H9 (cell line): ENCODE results near the gene THRB. TPM values are rescaled to one million over a fixed set of nuclear protein-coding genes. Genes with fewer than 3 reads are reported as not detected.
"Not testable (repeated sequence)": the region's sequence is repeated elsewhere in the genome, so short reads cannot be mapped to it uniquely, and the experiment has no call there.

ENCODE experiments used
- DNase-seq: peaks from one replicate; pipeline ENCODE4 v3.0.0-alpha.2; 2017
- H2AFZ ChIP-seq: one replicate; pipeline ENCODE4 v1.6.1; 2013; ENCODE audit warnings: mild to moderate bottlenecking, low read length, control low read depth, moderate library complexity
- H2AK5ac ChIP-seq: 2 replicates; pipeline ENCODE4 v1.6.1; 2013; ENCODE audit warnings: low read length, control low read depth, mixed read lengths; ENCODE audit not compliant: insufficient read length
- H2BK120ac ChIP-seq: one replicate; pipeline ENCODE4 v1.6.1; 2013; ENCODE audit warnings: low read depth, mild to moderate bottlenecking, low read length, control low read depth, inconsistent platforms; ENCODE audit not compliant: poor library complexity, severe bottlenecking
- H2BK12ac ChIP-seq: 2 replicates; pipeline ENCODE4 v1.6.1; 2013; ENCODE audit warnings: low read length, control low read depth, mixed read lengths, low read depth; ENCODE audit not compliant: insufficient read length
- H2BK15ac ChIP-seq: 2 replicates; pipeline ENCODE4 v1.6.1; 2013; ENCODE audit warnings: low read depth, low read length, control low read depth
- H2BK20ac ChIP-seq: one replicate; pipeline ENCODE4 v1.6.1; 2013; ENCODE audit warnings: low read depth, mild to moderate bottlenecking, low read length, control low read depth, inconsistent platforms; ENCODE audit not compliant: poor library complexity, severe bottlenecking
- H2BK5ac ChIP-seq: 2 replicates; pipeline ENCODE4 v1.6.1; 2013; ENCODE audit warnings: low read length, control low read depth, mixed read lengths; ENCODE audit not compliant: insufficient read length
- H3K14ac ChIP-seq: 2 replicates; pipeline ENCODE4 v1.6.1; 2013; ENCODE audit warnings: low read length, control low read depth; ENCODE audit not compliant: insufficient read depth
- H3K18ac ChIP-seq: 2 replicates; pipeline ENCODE4 v1.6.1; 2013; ENCODE audit warnings: low read depth, mild to moderate bottlenecking, mixed read lengths, low read length, control low read depth; ENCODE audit not compliant: insufficient read length
- H3K23ac ChIP-seq: 2 replicates; pipeline ENCODE4 v1.6.1; 2013; ENCODE audit warnings: low read length, control low read depth, mixed read lengths, low read depth; ENCODE audit not compliant: insufficient read length
- H3K23me2 ChIP-seq: 2 replicates; pipeline ENCODE4 v1.6.1; 2013; ENCODE audit warnings: low read depth, mild to moderate bottlenecking, mixed read lengths, low read length, control low read depth; ENCODE audit not compliant: insufficient read length, poor library complexity, severe bottlenecking
- H3K27ac ChIP-seq: 2 replicates; pipeline ENCODE4 v1.5.1; 2013; ENCODE audit warnings: low read length, control low read depth, mixed read lengths, low read depth; ENCODE audit not compliant: insufficient read length
- H3K27me3 ChIP-seq: 2 replicates; pipeline ENCODE4 v1.6.1; 2013; ENCODE audit warnings: low read length, control low read depth, inconsistent platforms; ENCODE audit not compliant: insufficient read depth
- H3K4ac ChIP-seq: 2 replicates; pipeline ENCODE4 v1.6.1; 2013; ENCODE audit warnings: low read depth, mild to moderate bottlenecking, control low read depth, inconsistent platforms, low read length, moderate library complexity
- H3K4me1 ChIP-seq: 2 replicates; pipeline ENCODE4 v1.6.1; 2013; ENCODE audit warnings: low read length, control low read depth, inconsistent platforms; ENCODE audit not compliant: insufficient read depth
- H3K4me2 ChIP-seq: 2 replicates; pipeline ENCODE4 v1.6.1; 2013; ENCODE audit warnings: low read length, control low read depth, mixed read lengths; ENCODE audit not compliant: insufficient read length, insufficient read depth
- H3K56ac ChIP-seq: 2 replicates; pipeline ENCODE4 v1.6.1; 2013; ENCODE audit warnings: low read depth, mild to moderate bottlenecking, mixed read lengths, low read length, control low read depth; ENCODE audit not compliant: insufficient read length
- H3K79me1 ChIP-seq: 2 replicates; pipeline ENCODE4 v1.6.1; 2013; ENCODE audit warnings: low read depth, mild to moderate bottlenecking, moderate library complexity, low read length, control low read depth, inconsistent platforms; ENCODE audit not compliant: insufficient read depth, poor library complexity, severe bottlenecking
- H3K79me2 ChIP-seq: 2 replicates; pipeline ENCODE4 v1.6.1; 2013; ENCODE audit warnings: low read length, control low read depth, inconsistent platforms; ENCODE audit not compliant: insufficient read depth
- H3K9ac ChIP-seq: 2 replicates; pipeline ENCODE4 v1.6.1; 2013; ENCODE audit warnings: low read length, control low read depth, mixed read lengths; ENCODE audit not compliant: insufficient read length; ENCODE audit errors: extremely low read depth
- H3K9me3 ChIP-seq: one replicate; pipeline ENCODE4 v1.6.1; 2013; ENCODE audit warnings: low read depth, low read length, inconsistent platforms; ENCODE audit not compliant: control insufficient read depth
- H3T11ph ChIP-seq: one replicate; pipeline ENCODE4 v1.6.1; 2013; ENCODE audit warnings: mild to moderate bottlenecking, low read length, control low read depth, inconsistent platforms
- H4K20me1 ChIP-seq: one replicate; pipeline ENCODE4 v1.6.1; 2013; ENCODE audit not compliant: control insufficient read depth, insufficient read length, insufficient read depth
- H4K5ac ChIP-seq: 2 replicates; pipeline ENCODE4 v1.6.1; 2013; ENCODE audit warnings: low read depth, mild to moderate bottlenecking, mixed read lengths, low read length, control low read depth; ENCODE audit not compliant: insufficient read length
- H4K8ac ChIP-seq: replicated peaks from 2 replicates; pipeline ENCODE4 v1.6.1; 2013; ENCODE audit warnings: low read length, control low read depth, mixed read lengths, low read depth; ENCODE audit not compliant: insufficient read length
- H4K91ac ChIP-seq: 2 replicates; pipeline ENCODE4 v1.6.1; 2013; ENCODE audit warnings: low read depth, mild to moderate bottlenecking, moderate library complexity, mixed read lengths, low read length, control low read depth; ENCODE audit not compliant: insufficient read length
- H3K27ac Mint-ChIP-seq, 3 experiments: 2 replicates in 2 of 3; 3 replicates in 1 of 3; pipeline ENCODE4 v1.8.0; 2020 to 2021; ENCODE audit warnings: mixed read lengths in 3 of 3, mild to moderate bottlenecking in 1 of 3, moderate library complexity in 1 of 3
- H3K27me3 Mint-ChIP-seq: 2 replicates; pipeline ENCODE4 v1.8.0; 2021; ENCODE audit warnings: low read depth, mild to moderate bottlenecking, moderate library complexity, mixed read lengths
- H3K36me3 Mint-ChIP-seq, 3 experiments: 2 replicates in 2 of 3; 3 replicates in 1 of 3; pipeline ENCODE4 v1.8.0; 2020 to 2021; ENCODE audit warnings: low read depth in 3 of 3, mixed read lengths in 3 of 3; ENCODE audit not compliant: insufficient read depth in 1 of 3
- H3K4me1 Mint-ChIP-seq, 2 experiments: 2 replicates each; pipeline ENCODE4 v1.8.0; 2020; ENCODE audit warnings: mixed read lengths in 2 of 2
- H3K4me3 Mint-ChIP-seq, 2 experiments: 2 replicates in 1 of 2; 3 replicates in 1 of 2; pipeline ENCODE4 v1.8.0; 2020 to 2021; ENCODE audit warnings: mild to moderate bottlenecking in 2 of 2, mixed read lengths in 2 of 2, moderate library complexity in 1 of 2
- H3K9me3 Mint-ChIP-seq, 2 experiments: 2 replicates in 1 of 2; 3 replicates in 1 of 2; pipeline ENCODE4 v1.8.0; 2020; ENCODE audit warnings: mild to moderate bottlenecking in 2 of 2, mixed read lengths in 2 of 2, moderate library complexity in 1 of 2
- WGBS: extraction: QIAGEN DNeasy Blood & Tissue Kit; methylation state at CpG from one replicate; pipeline ENCODE4 v1.1.7; 2013; ENCODE audit warnings: missing lambda C conversion rate, low lambda C conversion rate, mixed read lengths; ENCODE audit not compliant: insufficient read length; ENCODE audit errors: extremely low coverage; 5-methylcytosine and 5-hydroxymethylcytosine counted together
- total RNA-seq: library from RNA; stranded (reverse); gene quantifications from 2 replicates; pipeline ENCODE4 v1.2.1, GENCODE V29; 2021
- TF ChIP-seq, protein P1 (sequence below): fragments of 200-600 bp; sonication (generic); conservative IDR thresholded peaks from 3 replicates; pipeline ENCODE4 v1.8.0; 2021; ENCODE audit warnings: antibody characterized with exemption, mild to moderate bottlenecking

Gene THRB
- total RNA-seq, 1 experiment from 2014 or later = 8.6 TPM

DNA sequence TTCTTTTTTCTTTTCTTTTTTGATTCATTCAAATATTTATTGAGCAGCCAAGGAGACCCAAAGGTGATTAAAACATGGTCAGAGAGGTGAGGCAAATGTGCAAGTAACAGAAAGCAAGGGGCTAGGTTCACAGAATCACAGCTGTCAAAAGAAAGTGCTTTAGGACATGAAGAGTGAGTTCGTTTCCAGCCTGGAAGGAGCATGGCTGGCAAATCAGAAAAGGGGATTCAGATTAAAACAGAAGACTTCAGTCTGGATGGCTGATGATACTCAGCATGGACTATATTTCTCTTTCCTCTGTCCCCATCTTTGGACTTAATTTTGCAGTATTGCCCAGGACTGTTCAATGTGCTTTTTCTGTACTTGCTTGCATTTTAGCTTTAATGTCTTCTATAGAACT lies 398.4 kb downstream of the THRB start:
- Histone ChIP-seq H3K79me2 (no peaks in the 10 kb centered on the region), H3K4me1 (no peaks in the 10 kb centered on the region), H2BK12ac (no peak overlapping the region), H3K79me1 (no peaks in the 10 kb centered on the region), H3K4me2 (no peak overlapping the region), H3T11ph (no peak overlapping the region), H3K14ac (no peak overlapping the region), H3K4ac (no peak overlapping the region), H2BK20ac (no peak overlapping the region), H4K5ac (no peak overlapping the region), H3K23ac (no peak overlapping the region), H3K23me2 (no peaks in the 10 kb centered on the region), H3K18ac (no peak overlapping the region), H2BK120ac (no peak overlapping the region), H2BK5ac (no peak overlapping the region), H4K8ac (no peak overlapping the region), H2BK15ac (0 out of 2 replicates have a peak overlapping the region, but pooled peaks have one; percentile 37), H4K91ac (no peak overlapping the region), H3K27ac (no peak overlapping the region), H3K27me3 (no peaks in the 10 kb centered on the region), H3K9ac (no peak overlapping the region), H4K20me1 (no peaks in the 10 kb centered on the region), H3K56ac (no peak overlapping the region), H2AK5ac (no peak overlapping the region), H2AFZ (no peak overlapping the region), H3K9me3 (no peaks in the 10 kb centered on the region)
- no CpG with 5 or more reads among the region's 1 CpG for WGBS
- Mint-ChIP-seq H3K36me3 (peaks cover 0 to 10% (median 3%) of the 10 kb centered on the region in 3 experiments; a peak in 4 of 7 replicates), H3K4me1 (peaks cover under 1 to 5% of the 10 kb centered on the region in 2 experiments; a peak in 3 of 4 replicates), H3K27me3 (no peaks in the 10 kb centered on the region), H3K9me3 (no peaks in the 10 kb centered on the region; a peak in 1 of 5 replicates), H3K4me3 (no peak overlapping the region), H3K27ac (no peak overlapping the region; a peak in 1 of 7 replicates)
- TF ChIP-seq, protein P1, sequence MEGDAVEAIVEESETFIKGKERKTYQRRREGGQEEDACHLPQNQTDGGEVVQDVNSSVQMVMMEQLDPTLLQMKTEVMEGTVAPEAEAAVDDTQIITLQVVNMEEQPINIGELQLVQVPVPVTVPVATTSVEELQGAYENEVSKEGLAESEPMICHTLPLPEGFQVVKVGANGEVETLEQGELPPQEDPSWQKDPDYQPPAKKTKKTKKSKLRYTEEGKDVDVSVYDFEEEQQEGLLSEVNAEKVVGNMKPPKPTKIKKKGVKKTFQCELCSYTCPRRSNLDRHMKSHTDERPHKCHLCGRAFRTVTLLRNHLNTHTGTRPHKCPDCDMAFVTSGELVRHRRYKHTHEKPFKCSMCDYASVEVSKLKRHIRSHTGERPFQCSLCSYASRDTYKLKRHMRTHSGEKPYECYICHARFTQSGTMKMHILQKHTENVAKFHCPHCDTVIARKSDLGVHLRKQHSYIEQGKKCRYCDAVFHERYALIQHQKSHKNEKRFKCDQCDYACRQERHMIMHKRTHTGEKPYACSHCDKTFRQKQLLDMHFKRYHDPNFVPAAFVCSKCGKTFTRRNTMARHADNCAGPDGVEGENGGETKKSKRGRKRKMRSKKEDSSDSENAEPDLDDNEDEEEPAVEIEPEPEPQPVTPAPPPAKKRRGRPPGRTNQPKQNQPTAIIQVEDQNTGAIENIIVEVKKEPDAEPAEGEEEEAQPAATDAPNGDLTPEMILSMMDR = no peak
- no peak for DNase-seq

DNA sequence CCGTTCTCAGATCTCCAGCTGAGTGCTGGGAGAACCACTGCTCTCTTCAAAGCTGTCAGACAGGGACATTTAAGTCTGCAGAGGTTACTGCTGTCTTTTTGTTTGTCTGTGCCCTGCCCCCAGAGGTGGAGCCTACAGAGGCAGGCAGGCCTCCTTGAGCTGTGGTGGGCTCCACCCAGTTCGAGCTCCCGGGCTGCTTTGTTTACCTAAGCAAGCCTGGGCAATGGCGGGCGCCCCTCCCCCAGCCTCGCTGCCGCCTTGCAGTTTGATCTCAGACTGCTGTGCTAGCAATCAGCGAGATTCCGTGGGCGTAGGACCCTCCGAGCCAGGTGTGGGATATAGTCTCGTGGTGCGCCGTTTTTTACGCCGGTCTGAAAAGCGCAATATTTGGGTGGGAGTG lies 399.8 kb downstream of the THRB start:
- not testable (repeated sequence) for H3K4me1 ChIP-seq, H3K4me1 Mint-ChIP-seq, H3K56ac ChIP-seq, H3T11ph ChIP-seq, H3K4ac ChIP-seq, H4K5ac ChIP-seq, DNase-seq, H3K23me2 ChIP-seq, H2AFZ ChIP-seq, H3K14ac ChIP-seq, H3K18ac ChIP-seq, H4K8ac ChIP-seq, H3K36me3 Mint-ChIP-seq, H4K91ac ChIP-seq, H2BK15ac ChIP-seq, H2BK5ac ChIP-seq, H3K27ac ChIP-seq, H2BK120ac ChIP-seq, H3K9ac ChIP-seq, H3K27me3 Mint-ChIP-seq, H3K79me1 ChIP-seq, H4K20me1 ChIP-seq, H2AK5ac ChIP-seq, H3K27me3 ChIP-seq, H3K9me3 ChIP-seq, H3K9me3 Mint-ChIP-seq, H2BK12ac ChIP-seq, H3K4me2 ChIP-seq, H2BK20ac ChIP-seq, H3K79me2 ChIP-seq, H3K23ac ChIP-seq
- no CpG with 5 or more reads among the region's 17 CpGs for WGBS
- Mint-ChIP-seq H3K4me3 (peak overlapping the region in 1 of 2 experiments; percentile 33; a peak in 1 of 5 replicates), H3K27ac (peak overlapping the region in 1 of 3 experiments; percentile 27; a peak in 1 of 7 replicates)
